ENCODE data around the gene DNAJC11.
"Not testable (repeated sequence)": the region's sequence is repeated elsewhere in the genome, so short reads cannot be mapped to it uniquely, and the experiment has no call there.

Gene DNAJC11

DNA sequence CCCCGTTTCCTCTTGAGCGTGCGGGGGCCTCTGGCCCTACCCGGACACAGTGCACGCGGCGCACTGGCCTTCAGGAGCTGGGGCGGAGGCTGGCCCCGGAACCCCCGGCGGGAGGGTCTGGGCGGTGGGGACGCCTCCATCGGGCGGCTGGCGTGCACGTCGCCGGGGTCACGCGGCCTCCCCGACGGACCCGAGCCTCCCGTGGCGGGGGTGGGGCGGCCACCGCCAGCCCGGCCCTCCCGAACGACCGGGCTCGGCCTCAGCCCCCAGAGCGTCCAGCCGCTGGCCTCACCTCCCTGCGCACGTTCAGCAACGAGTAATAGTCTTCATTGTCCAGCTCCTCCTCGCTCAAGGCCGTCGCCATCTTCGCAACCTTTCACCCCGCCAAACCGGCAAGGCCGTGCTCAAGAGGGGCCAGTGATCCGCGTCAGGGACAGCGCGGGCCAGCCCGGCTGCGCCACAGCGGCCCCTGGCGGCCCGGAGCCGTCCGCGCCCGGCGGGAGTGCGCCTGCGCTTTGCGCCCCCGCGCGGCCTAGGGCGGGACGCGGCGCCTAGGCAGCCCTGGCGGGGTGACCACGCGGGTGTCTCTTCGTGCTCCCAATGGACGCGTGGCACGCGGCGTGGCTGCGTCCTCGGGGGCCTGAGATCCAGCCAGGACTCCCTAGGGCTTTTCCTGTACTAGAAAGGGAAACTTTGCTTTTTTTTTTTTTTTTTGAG is at the start of gene DNAJC11:
Gene DNAJC11 (minus strand): TSS at position 380 of the 717 bp plus-strand sequence. CDS start 16 bp downstream, at position 364.
- no peak for TF ChIP-seq ZNF274 (IDR thresholded peaks at IDR 0.05; ENCODE audit: low read depth, low read length)
- H3K4me3 ChIP-seq (ENCODE audit: low read length): peak within 1 kb of the TSS; percentile 95

- no peak overlapping the region for H3K4me3 ChIP-seq (ENCODE audit: low read length)
- no peak for TF ChIP-seq ZNF274 (IDR thresholded peaks at IDR 0.05; ENCODE audit: low read depth, low read length)
These were observed 48.9 kb upstream of the DNAJC11 start for GRCh38 chr1:6750490-6750889.

DNA sequence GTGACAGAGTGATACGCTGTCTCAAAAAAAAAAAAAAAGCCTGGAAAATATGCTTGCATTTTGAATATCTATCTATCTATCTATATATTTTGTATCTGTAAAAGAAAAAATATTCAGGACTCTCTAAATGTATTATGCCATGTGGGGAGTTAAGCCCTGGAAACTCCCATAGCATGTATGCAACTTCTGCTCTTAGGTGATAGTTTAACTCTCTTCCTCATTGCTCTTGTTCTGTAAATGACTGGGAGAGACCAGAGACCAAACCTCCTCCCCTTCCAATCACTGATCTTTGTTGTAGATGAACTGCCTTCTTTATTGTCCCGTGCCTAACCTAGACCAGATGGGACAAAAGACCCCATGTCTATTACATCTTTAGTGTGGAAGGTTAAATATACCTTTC is 46.1 kb upstream of the DNAJC11 start:
- H3K4me3 ChIP-seq (ENCODE audit: low read length): no peak overlapping the region
- no peak for TF ChIP-seq ZNF274 (IDR thresholded peaks at IDR 0.05; ENCODE audit: low read depth, low read length)

DNA sequence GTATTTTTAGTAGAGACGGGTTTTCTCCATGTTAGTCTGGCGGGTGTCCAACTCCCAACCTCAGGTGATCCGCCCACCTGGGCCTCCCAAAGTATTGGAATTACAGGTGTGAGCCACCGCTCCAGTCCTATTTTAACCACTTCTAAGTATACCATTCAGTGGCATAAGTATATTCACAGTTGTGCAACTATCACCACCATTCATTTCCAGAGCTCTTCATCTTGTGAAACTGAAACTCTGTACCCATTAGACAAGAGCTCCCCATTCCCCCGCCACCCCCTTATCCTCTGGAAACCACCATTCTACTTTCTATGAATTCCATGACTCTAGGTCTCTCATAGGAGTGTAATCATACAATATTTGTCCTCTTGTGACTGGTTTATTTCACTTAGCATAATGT is 43.5 kb upstream of the DNAJC11 start:
- no peak for TF ChIP-seq ZNF274 (IDR thresholded peaks at IDR 0.05; ENCODE audit: low read depth, low read length)
- H3K4me3 ChIP-seq (ENCODE audit: low read length): no peak overlapping the region

- H3K4me3 ChIP-seq (ENCODE audit: low read length): no peak overlapping the region
- TF ChIP-seq ZNF274 (IDR thresholded peaks at IDR 0.05; ENCODE audit: low read depth, low read length): no peak
These were observed 41.8 kb upstream of the DNAJC11 start for GRCh38 chr1:6743189-6744101.

DNA sequence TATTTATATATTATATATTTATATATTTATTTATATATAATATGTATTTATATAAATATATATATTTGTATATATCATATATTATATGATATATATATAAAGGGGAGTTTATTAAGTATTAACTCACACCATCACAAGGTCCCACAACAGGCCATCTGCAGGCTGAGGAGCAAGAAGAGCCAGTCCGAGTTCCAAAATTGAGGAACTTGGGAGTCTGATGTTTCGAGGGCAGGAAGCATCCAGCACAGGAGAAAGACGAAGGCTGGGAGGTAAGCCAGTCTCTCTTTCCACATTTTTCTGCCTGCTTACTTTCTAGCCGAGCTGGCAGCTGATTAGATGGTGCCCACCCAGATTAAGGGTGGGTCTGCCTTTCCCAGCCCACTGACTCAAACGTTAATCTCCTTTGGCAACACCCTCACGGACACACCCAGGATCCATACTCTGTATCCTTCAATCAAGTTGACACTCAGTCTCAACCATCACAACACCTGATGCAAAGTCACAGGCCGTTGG is 41.1 kb upstream of the DNAJC11 start:
- H3K4me3 ChIP-seq (ENCODE audit: low read length): not testable (repeated sequence)

DNA sequence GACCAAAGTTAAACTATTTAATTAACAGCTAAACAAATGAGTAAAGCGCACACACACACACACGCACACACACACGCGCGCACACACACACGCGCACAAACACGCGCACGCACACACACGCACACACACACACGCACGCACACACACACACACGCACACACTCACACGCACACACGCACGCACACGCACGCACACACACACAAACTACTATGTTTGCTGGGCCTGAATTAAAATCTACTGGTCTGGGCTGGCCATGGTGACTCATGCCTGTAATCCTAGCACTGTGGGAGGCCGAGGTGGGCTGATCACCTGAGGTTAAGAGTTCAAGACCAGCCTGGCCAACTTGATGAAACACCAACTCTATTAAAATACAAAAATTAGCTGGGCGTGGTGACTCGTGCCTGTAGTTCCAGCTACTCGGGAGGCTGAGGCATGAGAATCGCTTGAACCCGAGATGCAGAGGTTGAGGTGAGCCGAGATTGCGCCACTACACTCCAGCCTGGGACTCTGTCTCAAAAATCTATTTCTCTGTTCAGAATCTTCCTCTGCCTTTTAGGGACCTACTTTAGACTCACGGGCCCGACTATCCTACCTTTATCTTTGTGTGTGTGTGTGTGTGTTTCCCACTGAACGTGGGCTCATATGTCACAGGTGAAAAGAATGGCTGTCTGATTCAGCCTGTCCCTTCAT is 37.5 kb upstream of the DNAJC11 start:
- H3K4me3 ChIP-seq (ENCODE audit: low read length): no peak overlapping the region
- no peak for TF ChIP-seq ZNF274 (IDR thresholded peaks at IDR 0.05; ENCODE audit: low read depth, low read length)

- H3K4me3 ChIP-seq (ENCODE audit: low read length): no peak overlapping the region
- no peak for TF ChIP-seq ZNF274 (IDR thresholded peaks at IDR 0.05; ENCODE audit: low read depth, low read length)
These were observed 31.3 kb upstream of the DNAJC11 start for GRCh38 chr1:6732942-6733341.

GRCh38 chr1:6731905-6732304 is 30.3 kb upstream of the DNAJC11 start:
- no peak for TF ChIP-seq ZNF274 (IDR thresholded peaks at IDR 0.05; ENCODE audit: low read depth, low read length)
- H3K4me3 ChIP-seq (ENCODE audit: low read length): no peak overlapping the region

- no peak overlapping the region for H3K4me3 ChIP-seq (ENCODE audit: low read length)
- no peak for TF ChIP-seq ZNF274 (IDR thresholded peaks at IDR 0.05; ENCODE audit: low read depth, low read length)
These were observed 29.3 kb upstream of the DNAJC11 start for GRCh38 chr1:6730880-6731279.

DNA sequence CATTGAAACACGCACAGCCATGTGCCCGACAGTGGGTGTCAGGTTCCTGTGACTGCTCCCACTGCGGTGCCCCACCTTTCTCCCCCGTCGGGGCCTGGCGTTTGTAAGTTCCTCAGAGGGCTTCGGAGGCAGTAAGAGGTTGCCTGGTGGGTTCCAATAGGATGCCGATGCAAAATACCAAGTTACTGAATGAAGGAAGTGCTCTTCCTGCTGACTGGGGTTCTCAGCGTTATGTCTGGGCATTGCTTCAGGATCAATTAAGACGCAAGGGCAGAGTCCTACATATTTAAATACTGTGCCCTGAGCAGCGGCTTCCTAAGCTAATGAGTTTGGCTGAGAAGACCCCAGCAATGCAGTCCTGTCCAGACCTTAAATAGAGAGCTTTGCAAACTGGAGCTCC is 28.9 kb upstream of the DNAJC11 start:
- H3K4me3 ChIP-seq (ENCODE audit: low read length): no peak overlapping the region
- TF ChIP-seq ZNF274 (IDR thresholded peaks at IDR 0.05; ENCODE audit: low read depth, low read length): no peak

DNA sequence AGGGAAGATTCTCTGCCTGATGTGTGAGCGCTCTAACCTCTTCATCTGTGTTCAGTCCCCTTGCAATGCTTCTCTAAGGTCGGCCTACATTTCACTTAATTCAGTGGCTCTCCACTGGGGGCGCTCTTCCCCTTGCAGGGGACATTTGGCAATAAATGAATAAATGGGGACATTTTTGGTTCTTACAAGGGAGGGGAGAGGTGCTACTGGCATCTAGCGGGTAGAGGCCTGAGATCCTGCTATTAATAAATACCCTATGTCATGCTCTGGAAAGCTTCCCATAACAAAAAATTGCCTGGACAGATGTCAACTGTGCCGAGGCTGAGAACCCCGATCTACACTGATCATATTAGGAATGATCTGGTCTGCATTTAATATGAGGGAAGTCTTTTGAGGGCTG is 25.9 kb upstream of the DNAJC11 start:
- no peak overlapping the region for H3K4me3 ChIP-seq (ENCODE audit: low read length)
- TF ChIP-seq ZNF274 (IDR thresholded peaks at IDR 0.05; ENCODE audit: low read depth, low read length): no peak

- no peak overlapping the region for H3K4me3 ChIP-seq (ENCODE audit: low read length)
- no peak for TF ChIP-seq ZNF274 (IDR thresholded peaks at IDR 0.05; ENCODE audit: low read depth, low read length)
These were observed 24.6 kb upstream of the DNAJC11 start for GRCh38 chr1:6726253-6726652.

- no peak for TF ChIP-seq ZNF274 (IDR thresholded peaks at IDR 0.05; ENCODE audit: low read depth, low read length)
- no peak overlapping the region for H3K4me3 ChIP-seq (ENCODE audit: low read length)
These were observed 23.0 kb upstream of the DNAJC11 start for GRCh38 chr1:6724517-6725141.

All from GM08714 (cell line).